ENCODE data around the gene PEX5. TPM values are rescaled to one million over a fixed set of nuclear protein-coding genes. Genes with fewer than 3 reads are reported as not detected.

The PEX5 gene
- total RNA-seq, 1 experiment from 2014 or later: 49.4 TPM

DNA sequence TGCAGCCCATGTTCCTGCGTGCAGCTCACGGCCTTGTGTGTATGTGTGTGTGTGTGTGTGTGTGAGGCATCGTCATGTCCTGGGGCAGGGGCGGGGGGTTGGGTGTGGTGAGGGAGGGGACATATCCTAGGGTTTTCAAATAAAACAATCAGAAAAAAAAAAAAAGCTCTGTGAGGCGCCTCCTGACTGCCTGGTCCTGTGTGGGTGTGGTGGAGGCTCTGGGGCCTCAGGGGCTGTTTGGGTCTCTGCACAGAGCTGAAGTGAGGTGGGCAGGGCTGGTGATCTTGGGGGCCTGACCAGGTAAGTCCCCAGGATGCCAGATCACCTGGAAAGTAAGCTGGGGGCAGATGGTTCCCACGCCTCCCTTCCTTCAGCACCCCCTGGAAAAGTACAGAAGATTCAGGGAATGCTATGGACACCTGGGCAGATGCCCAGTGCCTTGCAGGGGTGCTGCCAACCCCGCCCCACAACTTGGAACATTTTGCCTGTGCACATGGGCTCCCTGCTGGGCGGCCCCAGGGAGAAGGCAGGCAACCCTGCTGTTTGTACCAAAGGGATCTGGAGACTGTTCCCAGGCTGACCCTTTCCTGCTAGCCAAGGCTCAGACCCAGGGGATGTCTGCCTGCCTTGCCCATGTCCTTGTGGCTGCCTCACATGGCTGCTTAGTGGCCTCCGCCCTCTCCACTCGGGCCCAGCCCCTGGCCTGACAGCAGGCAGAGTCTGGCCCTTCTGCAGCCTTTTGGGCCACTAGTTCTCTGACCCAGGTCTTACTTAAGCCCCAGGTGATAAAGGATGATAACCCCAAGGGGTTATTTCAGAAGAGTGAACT, 30.5 kb upstream of the PEX5 start:
- BruUV-seq (replicated peaks): no TSS peak
- H3K36me3 Mint-ChIP-seq (ENCODE audit: insufficient read depth, unreplicated experiment): peaks cover 14% of the 10 kb centered on the region
- H3K9me3 Mint-ChIP-seq (ENCODE audit: unreplicated experiment): no peaks in the 10 kb centered on the region
- no peaks in the 10 kb centered on the region for H3K27me3 Mint-ChIP-seq (ENCODE audit: insufficient read depth, unreplicated experiment)
- no peak overlapping the region for H3K27ac Mint-ChIP-seq (ENCODE audit: low read depth, unreplicated experiment)
- H3K4me1 Mint-ChIP-seq (ENCODE audit: insufficient read depth, unreplicated experiment): peaks cover 26% of the 10 kb centered on the region
- CTCF ChIA-PET: interaction anchor here (0.6 to 9.9 kb wide), 3 partner anchors 16 to 127 kb away, joined by 3 to 106 read pairs (median 3); no protein-coding TSS in a partner anchor
- no peak overlapping the region for H3K4me3 Mint-ChIP-seq (ENCODE audit: unreplicated experiment)
- intact Hi-C loops (cut with micrococcal nuclease): no loop called here
- POLR2A ChIA-PET: interaction anchor here (0.6 kb wide), 1 partner anchor 31 kb away, joined by 4 read pairs; no protein-coding TSS in a partner anchor
- DNase-seq (ENCODE audit: unreplicated experiment): peak; percentile 81
- no peak for TF ChIP-seq CTCF (IDR thresholded peaks at IDR 0.05; ENCODE audit: unreplicated experiment)

- ChIA-PET POLR2A (no interaction called here), CTCF (interaction anchor here (7.3 kb wide), 1 partner anchor 15 kb away, joined by 67 read pairs; no protein-coding TSS in a partner anchor)
- no TSS peak for BruUV-seq (replicated peaks)
- peaks cover 14% of the 10 kb centered on the region for H3K36me3 Mint-ChIP-seq (ENCODE audit: insufficient read depth, unreplicated experiment)
- peaks cover 26% of the 10 kb centered on the region for H3K4me1 Mint-ChIP-seq (ENCODE audit: insufficient read depth, unreplicated experiment)
- no peaks in the 10 kb centered on the region for H3K27me3 Mint-ChIP-seq (ENCODE audit: insufficient read depth, unreplicated experiment)
- no peaks in the 10 kb centered on the region for H3K9me3 Mint-ChIP-seq (ENCODE audit: unreplicated experiment)
- no peak overlapping the region for H3K27ac Mint-ChIP-seq (ENCODE audit: low read depth, unreplicated experiment)
- intact Hi-C loops (cut with micrococcal nuclease): no loop called here
- no peak overlapping the region for H3K4me3 Mint-ChIP-seq (ENCODE audit: unreplicated experiment)
- DNase-seq (ENCODE audit: unreplicated experiment): no peak
- TF ChIP-seq CTCF (IDR thresholded peaks at IDR 0.05; ENCODE audit: unreplicated experiment): no peak
Observed at GRCh38 chr12:7160183-7160582, 29.3 kb upstream of the PEX5 start.

GRCh38 chr12:7161327-7161726, 28.2 kb upstream of the PEX5 start:
- peaks cover 26% of the 10 kb centered on the region for H3K4me1 Mint-ChIP-seq (ENCODE audit: insufficient read depth, unreplicated experiment)
- intact Hi-C loops (cut with micrococcal nuclease): no loop called here
- H3K27ac Mint-ChIP-seq (ENCODE audit: low read depth, unreplicated experiment): peak overlapping the region; percentile 60
- no peak for DNase-seq (ENCODE audit: unreplicated experiment)
- no TSS peak for BruUV-seq (replicated peaks)
- no peaks in the 10 kb centered on the region for H3K27me3 Mint-ChIP-seq (ENCODE audit: insufficient read depth, unreplicated experiment)
- ChIA-PET CTCF (interaction anchor here (0.6 to 7.3 kb wide), 10 partner anchors 9 to 301 kb away, joined by 3 to 67 read pairs (median 8); partner anchors contain the start of genes C1S and PEX5), POLR2A (interaction anchor here (0.6 to 1.1 kb wide), 3 partner anchors 9 to 21 kb away, joined by 3 to 5 read pairs (median 4); no protein-coding TSS in a partner anchor)
- H3K36me3 Mint-ChIP-seq (ENCODE audit: insufficient read depth, unreplicated experiment): peaks cover 6% of the 10 kb centered on the region
- H3K9me3 Mint-ChIP-seq (ENCODE audit: unreplicated experiment): no peaks in the 10 kb centered on the region
- TF ChIP-seq CTCF (IDR thresholded peaks at IDR 0.05; ENCODE audit: unreplicated experiment): no peak
- peak overlapping the region; percentile 7 for H3K4me3 Mint-ChIP-seq (ENCODE audit: unreplicated experiment)

GRCh38 chr12:7161811-7162210, 27.7 kb upstream of the PEX5 start:
- CTCF ChIA-PET: interaction anchor here (0.6 to 7.3 kb wide), 19 partner anchors 8 to 645 kb away, joined by 3 to 67 read pairs (median 4); partner anchors contain the start of genes C1RL, C1S and PEX5
- peaks cover 26% of the 10 kb centered on the region for H3K4me1 Mint-ChIP-seq (ENCODE audit: insufficient read depth, unreplicated experiment)

More at GRCh38 chr12:7161811-7162210, 27.7 kb upstream of the PEX5 start:
- POLR2A ChIA-PET: interaction anchor here (0.6 to 2.7 kb wide), 5 partner anchors 9 to 318 kb away, joined by 3 to 7 read pairs (median 3); no protein-coding TSS in a partner anchor
- BruUV-seq (replicated peaks): no TSS peak
- Mint-ChIP-seq H3K27me3 (ENCODE audit: insufficient read depth, unreplicated experiment) (no peaks in the 10 kb centered on the region), H3K9me3 (ENCODE audit: unreplicated experiment) (peaks cover under 1% of the 10 kb centered on the region), H3K27ac (ENCODE audit: low read depth, unreplicated experiment) (peak overlapping the region; percentile 60), H3K36me3 (ENCODE audit: insufficient read depth, unreplicated experiment) (peaks cover 6% of the 10 kb centered on the region), H3K4me3 (ENCODE audit: unreplicated experiment) (peak overlapping the region; percentile 7)
- intact Hi-C loops (cut with micrococcal nuclease): loop anchor here (2.0 kb wide), 1 partner anchor 27 kb away; the partner anchor contains the start of gene PEX5
- no peak for TF ChIP-seq CTCF (IDR thresholded peaks at IDR 0.05; ENCODE audit: unreplicated experiment)
- DNase-seq (ENCODE audit: unreplicated experiment): peak; percentile 84

Data from MCF 10A (cell line).